HG03139 (cell line): ENCODE data around the gene AARS2.

Source experiments
- ATAC-seq: cut with Tn5 transposase; IDR thresholded peaks from one replicate; pipeline ENCODE4 v1.9.1; 2021; ENCODE audit not compliant: unreplicated experiment

Gene AARS2

GRCh38 chr6:44276667-44277640 is 36.2 kb downstream of the AARS2 start:
- ATAC-seq: no peak

DNA sequence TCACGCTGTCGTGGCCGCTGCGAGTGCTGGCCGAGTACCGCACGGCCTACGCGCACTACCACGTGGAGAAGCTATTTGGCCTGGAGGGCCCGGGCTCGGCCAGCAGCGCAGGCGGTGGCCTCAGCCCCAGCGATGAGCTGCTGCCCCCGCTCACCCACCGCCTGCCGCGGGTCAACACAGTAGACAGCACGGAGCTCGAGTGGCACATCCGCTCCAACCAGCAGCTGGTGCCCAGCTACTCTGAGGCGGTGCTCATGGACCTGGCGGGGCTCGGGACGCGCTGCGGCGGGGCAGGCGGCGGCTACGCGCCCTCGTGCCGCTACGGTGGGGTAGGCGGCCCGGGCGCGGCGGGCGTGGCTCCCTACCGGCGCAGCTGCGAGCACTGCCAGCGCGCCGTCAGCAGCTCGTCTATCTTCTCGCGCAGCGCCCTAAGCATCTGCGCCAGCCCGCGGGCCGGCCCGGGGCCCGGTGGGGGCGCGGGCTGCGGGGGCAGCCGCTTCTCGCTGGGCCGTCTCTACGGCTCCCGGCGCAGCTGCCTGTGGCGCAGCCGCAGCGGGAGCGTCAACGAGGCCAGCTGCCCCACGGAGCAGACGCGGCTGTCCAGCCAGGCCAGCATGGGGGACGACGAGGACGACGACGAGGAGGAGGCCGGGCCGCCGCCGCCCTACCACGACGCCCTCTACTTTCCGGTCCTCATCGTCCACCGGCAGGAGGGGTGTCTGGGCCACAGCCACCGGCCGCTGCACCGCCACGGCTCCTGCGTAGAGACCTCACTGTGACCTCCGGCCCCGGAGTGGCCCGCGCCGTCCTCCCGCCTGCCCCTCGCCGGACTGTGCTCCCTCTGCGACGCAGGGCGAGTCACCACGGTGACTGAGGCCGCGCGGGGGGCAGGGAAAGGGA is 37.1 kb downstream of the AARS2 start:
- ATAC-seq: no peak

DNA sequence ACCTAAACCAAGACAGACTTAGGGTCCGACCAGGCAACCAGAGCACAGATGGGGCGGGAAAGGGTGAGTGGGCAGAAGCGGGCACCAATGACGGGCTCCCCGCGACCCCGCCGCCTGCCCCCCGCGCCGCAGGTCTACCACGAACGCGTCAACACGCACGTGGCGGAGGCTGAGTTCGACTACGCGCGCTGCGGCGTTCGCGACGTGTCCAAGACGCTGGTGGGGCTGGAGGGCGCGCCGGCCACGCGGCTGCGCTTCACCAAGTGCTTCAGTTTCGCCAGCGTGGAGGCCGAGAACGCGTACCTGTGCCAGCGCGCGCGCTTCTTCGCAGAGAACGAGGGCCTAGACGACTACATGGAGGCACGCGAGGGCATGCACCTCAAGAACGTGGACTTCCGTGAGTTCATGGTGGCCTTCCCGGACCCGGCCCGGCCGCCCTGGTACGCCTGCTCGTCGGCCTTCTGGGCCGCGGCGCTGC is 37.8 kb downstream of the AARS2 start:
- ATAC-seq: no peak

DNA sequence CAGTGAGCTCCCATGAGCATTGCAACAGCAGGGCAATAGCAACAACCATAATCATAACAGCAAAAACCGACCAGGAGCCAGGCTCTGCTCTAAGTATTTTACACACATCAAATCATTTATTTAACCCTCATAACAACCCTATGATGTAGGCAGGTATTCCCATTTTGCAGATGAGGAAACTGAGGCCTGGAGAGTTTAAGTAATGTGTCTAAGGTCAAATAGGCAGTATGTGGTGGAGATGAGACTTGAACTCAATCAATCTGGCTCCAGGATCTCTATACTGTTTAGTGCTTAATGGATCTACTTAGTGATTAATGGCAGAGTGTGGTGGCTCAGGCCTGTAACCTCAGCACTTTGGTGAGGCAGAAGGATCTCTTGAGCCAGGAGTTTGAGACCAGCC is 39.5 kb downstream of the AARS2 start:
- no peak for ATAC-seq

- no peak for ATAC-seq
Measured at GRCh38 chr6:44272999-44273566, 40.1 kb downstream of the AARS2 start.

GRCh38 chr6:44272529-44272928 is 40.6 kb downstream of the AARS2 start:
- no peak for ATAC-seq

DNA sequence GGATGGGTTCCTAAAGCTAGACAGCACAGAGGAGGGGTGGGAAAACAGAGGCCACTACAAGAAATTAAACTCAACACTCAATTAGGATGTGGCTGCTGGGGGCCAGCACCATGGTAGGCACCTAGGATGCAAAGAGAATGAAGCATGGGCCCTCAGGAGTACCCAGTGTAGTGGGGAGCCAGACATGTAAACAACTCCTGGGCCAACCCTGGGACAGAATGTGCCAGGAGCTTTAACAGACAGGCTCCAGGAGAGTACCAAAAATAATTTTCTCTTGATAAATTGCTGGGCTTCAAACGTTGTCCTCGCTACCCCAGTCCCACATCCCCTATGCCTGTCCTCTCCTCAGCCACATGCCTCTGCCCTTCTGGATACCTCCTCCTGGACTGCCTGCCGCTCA is 41.2 kb downstream of the AARS2 start:
- no peak for ATAC-seq

DNA sequence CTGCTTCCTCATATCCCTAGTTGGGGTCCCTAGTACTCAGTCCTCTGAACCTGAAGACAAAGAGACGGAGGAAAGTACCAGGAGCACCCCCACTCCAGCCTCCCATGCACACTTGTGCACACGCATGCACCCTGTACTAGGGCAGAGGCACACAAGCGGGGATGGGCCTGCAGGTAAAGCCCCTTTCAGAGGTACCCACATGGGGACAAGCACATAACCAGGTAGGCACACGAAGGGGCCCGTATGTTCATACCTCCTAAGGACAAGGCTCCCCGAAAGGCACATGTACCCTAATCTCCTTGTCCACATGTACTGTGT is 41.8 kb downstream of the AARS2 start:
- no peak for ATAC-seq

DNA sequence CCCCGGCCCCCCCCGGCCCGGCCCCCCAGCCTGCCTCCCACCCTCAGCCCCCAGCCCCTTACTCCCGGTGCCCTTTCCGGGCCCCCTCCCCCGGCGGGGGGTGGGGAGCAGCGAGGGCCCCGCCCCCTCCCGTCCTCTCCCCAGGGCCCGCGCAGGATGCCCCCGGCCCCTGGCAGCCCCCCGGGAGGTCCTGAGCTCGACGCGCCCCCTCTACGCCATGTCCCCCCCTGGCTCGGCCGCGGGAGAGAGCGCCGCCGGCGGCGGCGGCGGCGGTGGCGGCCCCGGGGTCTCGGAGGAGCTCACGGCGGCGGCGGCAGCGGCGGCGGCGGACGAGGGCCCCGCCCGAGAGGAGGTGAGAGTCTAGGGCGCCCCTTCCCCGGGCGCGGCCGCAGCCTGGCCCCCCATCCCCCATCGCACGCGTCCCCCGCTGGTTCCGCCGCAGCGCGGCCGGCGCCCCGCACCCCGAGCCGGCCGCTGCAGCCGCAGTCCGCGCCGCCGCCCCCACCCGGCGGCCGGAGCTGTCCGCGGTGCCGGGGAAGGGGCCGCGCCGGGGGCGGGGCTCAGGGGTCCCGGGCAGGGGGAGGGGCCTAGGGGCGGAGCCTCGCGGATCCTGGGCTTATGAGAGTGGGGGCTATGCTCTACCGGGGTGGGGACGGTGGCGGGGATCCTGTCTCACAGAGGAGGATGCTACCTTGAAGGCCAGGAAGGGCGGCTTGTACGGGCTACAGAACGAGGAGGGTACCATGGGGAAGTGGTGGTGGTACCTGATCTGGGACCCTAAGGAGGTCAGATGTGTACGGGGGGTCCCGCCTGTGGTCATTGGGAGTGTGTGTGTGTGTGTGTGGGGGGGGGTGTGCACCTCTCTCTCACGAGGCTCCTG is 42.4 kb downstream of the AARS2 start:
- ATAC-seq: no peak

DNA sequence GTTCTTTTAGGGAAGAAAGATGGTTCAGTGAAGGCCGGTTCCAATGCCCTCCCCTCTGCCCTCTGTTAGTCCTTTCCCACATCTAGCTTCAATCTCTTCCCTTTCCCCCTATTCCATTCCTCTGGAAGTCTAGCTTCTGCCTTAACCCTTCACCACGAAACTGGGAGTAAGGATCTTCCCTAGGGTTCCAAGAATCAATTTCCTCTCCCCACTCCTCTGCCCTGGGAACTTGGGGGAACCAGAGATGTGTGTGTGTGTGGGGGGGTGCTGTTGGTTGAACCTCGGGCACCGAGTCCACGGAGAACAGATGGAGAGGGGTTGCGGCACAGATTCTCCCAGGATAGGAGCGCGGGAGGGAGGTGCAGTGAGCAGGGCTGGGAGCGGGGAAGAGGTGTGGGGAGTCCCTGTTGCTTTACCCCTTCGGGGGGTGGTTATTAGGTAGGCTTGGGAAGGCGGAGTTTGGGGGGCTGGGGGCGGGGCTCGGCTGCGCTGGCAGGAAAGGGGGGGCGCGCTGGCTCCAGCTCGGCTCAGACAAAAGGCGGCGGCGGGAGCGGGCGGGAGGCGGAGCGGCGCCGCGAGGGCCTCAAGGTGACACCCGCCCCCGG is 43.1 kb downstream of the AARS2 start, which contains the start of gene TMEM151B:
TSS of gene TMEM151B (plus strand) at position 530 of the 605 bp plus-strand sequence. CDS start 293 bp downstream, outside the sequence.
- ATAC-seq: no peak

DNA sequence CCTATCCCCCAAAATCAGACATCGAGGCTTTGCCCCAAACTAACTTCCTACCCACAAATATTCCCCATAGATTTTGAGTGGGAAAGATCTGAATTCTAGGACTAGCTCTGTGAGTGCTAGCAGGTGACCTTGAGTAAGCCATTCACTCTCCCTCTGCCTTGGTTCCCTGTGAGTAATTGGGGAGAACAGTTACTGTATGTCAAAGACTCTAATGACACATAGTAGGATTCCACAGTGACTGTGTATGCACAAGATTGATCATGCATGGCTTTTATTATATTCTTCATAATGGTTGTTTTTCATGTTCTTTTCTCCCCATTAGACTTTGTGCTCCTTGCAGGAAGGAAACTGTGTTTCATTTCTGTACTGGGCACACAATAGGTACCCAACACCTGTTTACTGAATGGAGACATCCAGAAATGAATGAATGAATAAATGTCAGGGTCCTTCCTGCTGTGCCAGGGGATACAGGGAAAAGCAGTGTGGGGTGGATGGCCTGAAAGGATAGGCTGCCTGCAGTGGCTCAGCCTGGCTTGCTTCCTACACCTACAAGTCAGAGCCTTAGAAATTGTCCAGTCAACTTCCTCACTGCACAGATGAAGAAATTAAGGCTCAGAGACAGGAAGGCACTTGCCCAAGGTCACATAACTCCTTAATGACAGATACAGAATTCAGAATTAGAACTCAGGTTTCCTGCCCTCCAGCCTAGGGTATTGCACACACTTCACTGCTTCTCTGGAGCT is 43.8 kb downstream of the AARS2 start:
- no peak for ATAC-seq

- no peak for ATAC-seq
Measured at GRCh38 chr6:44268095-44268628, 45.0 kb downstream of the AARS2 start.

DNA sequence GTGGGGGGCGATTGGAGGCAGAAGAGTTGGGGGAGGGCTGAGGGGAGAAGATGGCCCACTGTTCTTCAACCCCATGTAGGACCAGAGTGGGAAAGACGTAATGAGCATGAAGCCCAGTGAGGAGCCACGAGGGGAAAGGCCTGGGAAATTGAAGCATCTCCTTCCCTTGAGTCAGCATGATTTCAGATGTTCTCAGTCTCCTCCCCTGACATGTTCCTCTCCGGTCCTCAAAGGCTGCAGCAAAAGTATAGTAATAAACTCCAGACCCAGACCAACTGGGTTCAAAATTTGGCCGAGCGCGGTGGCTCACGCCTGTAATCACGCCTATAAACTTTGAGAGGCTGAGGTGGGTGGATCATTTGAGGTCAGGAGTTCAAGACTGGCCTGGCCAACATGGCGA is 45.9 kb downstream of the AARS2 start:
- no peak for ATAC-seq

DNA sequence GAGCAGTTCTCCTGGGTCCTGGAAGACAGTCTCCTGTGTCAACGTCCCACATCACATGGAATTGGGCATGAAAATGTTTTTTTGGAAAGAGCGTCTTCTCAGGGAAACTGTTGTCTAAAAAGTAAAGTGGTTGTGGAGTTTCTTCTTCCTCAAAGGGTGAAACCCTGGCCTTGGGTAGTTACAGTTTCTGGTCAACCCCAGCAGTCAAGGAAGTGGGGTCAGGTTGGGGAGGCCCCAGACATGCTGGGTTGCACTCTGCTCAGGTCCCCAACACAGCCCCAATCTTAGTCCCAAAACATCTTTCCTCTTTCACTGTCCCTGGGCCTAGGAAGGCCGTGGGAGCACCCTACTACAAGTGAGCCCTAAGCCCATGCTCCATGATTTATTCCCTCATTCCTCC is 46.8 kb downstream of the AARS2 start:
- ATAC-seq: no peak

DNA sequence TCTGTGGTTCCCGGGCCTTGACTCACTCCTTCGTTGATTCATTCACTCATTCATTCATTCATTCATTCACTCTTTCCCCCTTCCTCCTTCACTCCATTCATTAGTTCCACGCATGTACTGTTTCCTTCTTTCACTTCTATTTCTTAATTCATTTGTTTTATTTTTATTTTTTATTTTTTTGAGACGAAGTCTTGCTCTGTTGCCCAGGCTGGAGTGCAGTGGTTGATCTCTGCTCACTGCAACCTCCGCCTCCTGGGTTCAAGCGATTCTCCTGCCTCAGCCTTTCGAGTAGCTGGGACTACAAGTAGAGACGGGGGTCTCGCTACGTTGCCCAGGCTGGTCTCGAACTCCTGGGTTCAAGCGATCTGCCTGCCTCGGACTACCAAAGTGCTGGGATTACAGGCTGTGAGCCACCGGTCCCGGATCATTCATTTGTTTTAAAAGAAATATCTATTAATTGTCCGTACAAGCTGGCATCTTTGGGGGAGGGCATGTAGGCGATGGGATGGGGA is 47.4 kb downstream of the AARS2 start:
- ATAC-seq: no peak

DNA sequence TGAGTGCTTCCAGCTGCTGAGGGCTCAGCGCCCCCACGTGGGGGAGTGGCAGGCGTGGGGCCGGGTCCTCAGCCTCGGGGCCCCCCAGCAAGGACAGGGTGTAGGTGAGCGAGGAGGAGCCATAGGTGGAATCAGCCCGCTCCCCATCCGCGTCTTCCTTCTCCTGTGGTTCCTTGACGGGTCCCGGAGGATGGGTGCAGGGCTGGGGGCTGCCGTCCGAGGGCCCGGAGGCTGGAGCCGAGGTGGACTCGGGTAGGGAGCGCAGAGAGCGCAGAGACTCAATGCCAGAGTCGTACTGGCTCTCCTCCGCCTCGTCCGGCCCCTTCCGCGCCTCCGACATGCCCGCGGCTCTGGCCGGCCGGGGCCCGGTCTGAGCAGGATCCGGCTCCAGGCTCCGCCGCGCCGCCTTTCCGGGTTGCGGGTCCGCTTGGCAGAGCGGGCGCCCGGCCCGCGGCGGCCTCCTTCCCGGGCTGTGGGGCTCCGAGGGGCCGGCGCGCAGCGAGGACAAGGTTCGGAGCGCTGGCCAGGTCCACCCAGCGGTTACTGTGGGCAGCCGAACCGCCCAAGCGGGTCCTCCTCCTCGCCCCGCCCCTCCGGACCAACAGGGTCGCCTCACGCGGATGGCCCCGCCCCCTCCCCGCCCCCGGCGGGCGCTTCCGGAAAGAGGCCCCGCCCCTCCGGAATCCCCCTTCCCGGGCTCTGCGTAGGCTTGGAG is 48.0 kb downstream of the AARS2 start, which contains the start of gene NFKBIE:
TSS of gene NFKBIE (minus strand) at position 545 of the 715 bp plus-strand sequence. CDS start at position 340, 205 bp downstream.
- ATAC-seq: peak; percentile 36

- ATAC-seq: peak; percentile 37
Measured at GRCh38 chr6:44264154-44265006, 48.8 kb downstream of the AARS2 start.
